Stimulated activated CD4-positive, alpha-beta T cell treated with anti-CD3 and anti-CD28 coated beads, Interleukin-4, amount 100 ng/mL, for 4 hours (primary cell): ENCODE data around the gene RASA2.

ENCODE experiments used
- DNase-seq, 2 experiments: peaks; one replicate each; pipeline ENCODE4 v3.0.0-alpha.2; 2020

RASA2 gene

DNA sequence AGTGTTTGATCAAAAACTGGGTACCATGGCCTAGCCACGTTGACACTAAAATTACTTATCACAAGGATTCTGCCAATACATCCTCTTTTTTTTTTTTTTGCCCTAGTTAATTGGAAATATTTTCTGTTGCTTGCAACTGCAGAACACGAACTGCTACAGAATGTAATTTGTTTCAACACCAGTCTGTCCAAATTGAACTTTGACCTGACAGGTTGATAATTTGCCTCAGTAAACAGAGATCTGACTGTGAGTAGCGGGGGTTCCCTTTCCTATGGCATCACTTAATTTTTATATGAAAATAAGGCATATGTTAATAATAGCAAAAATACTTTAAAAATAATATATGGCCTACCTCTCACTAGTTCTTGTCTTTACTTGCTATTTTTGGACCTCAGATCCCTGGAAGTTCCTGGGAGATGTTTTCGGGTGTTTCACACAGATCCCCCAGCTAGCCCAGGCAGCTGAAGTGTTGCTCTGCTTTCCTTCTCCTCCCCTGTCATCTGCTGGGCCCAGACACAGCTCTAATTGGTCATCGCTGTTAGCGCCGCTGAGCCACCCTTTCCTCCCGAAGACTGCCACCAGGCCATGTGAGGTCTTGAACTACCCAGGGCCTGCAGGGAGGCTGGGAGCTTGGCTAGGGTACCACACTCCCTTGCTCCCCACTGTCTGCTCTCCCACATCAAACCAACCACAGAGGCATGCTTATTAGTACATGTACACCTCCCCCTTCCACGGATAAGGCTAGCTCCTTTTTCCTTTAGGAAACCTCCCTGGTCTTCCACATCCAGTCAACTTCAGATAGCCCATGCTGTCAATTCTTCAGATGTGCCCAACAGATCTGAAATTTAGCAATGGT is 161.5 kb downstream of the RASA2 start:
- no peak for DNase-seq

DNA sequence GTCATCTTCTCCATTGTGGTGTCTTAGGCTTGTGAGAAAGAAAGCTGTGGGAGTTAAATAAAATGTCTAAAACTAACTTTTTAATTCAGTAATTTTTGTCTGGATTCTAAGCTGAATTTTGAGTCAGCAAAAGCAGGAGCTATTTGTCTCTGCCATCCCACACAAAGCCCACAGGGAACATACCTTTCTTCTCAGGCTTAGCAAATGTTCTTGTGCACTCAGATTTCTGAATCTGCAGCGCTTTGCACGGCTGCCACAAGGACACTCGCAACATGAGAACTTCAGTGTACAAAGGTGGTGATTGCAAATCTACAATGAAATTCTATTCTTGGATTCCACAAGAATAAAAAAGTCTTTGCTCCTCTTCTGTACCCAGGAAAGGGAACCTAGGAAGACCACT is 163.0 kb downstream of the RASA2 start:
- DNase-seq = no peak

DNA sequence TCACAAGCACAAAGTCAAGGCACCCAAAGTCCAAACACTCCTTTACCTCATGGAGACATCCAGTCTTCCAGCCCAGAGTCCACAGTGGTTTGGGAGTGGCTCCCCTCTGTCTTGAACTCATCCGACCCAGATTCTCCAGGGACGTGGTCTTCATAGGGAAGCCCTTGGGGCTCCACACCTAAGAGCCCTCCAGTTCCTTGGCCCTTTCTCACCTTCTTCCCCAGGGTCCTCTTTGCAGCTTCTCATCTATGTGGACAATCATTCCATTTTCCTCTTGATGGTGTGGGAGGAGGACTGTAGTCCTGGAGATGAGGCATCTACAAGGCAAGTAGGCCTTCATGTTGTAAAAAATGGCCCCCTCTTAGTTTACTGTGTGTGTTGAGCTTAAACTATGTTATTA is 164.0 kb downstream of the RASA2 start:
- DNase-seq = no peak

DNA sequence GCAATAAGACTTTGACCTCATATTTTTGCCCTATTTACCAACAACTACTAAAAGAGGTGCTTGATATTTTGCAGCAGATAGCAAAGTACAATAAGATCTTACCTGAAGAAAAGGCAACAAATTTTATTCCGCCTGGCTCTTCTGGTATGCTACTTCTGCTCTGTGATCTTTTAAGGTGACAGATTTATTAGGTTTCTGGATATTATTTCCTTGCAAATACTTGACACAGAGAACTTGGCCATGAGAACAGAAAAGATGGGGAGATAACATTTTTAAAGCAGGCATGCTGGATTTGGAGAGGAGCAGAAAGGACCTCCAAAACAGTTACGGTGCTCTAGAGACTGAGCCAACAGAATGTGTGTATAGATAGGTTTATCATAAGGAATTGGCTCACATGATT is 164.6 kb downstream of the RASA2 start:
- no peak for DNase-seq

DNA sequence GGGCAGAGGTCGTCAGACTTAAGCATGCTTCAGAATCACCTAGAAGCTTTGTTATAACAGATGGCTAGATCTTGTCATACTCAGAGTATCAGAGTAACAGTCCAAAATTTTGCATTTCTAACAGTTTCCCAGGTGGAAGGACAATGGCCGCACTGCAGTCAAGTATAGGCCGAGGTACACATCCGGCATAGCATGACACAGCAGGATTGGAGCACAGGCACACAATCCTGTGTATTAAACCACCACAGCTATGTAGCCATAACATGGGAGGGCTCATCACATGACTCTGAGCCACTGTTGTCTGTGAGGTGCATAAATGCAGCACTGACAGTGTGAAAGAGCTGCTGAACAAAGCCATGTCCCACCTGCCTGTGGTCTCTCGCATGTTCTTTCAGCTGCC is 165.5 kb downstream of the RASA2 start:
- no peak for DNase-seq

DNA sequence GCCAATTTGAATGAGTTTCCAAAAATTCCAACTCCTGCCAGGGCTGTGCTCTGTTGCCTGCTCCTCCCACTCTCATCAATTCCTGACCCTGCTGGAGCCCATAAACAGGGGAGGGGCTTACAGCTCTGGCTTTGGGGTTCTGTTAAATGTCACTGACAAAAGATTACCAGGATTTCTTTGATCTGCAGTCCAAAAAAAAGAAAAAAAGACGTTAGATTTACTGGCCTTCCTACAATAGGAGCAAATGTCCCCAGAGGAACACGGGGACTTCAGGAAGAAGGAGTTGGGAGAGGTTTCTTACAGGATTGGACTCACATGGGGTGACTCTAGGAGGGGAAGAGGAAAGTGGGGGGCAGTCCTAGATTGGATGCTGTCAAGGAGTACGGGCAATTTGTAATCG is 167.0 kb downstream of the RASA2 start:
- DNase-seq = no peak

DNA sequence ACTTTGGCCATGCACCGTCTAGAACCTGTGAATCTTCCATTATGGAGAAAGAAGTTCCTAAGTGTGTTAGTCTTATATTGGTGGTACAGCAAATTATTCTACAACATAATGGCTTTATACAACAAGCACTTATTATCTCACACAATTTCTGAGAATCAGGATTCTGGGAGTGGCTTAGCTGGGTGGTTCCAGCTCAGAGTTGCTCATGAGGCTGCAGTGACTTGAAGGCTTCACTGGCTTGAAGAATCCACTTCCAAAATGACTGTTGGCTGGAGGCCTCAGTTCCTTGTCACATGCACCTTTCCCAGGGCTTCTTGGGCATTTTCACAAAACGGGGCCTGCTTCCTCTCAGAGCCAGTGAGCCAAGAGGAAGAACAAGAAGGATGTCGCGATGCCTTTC is 169.0 kb downstream of the RASA2 start:
- DNase-seq = no peak

DNA sequence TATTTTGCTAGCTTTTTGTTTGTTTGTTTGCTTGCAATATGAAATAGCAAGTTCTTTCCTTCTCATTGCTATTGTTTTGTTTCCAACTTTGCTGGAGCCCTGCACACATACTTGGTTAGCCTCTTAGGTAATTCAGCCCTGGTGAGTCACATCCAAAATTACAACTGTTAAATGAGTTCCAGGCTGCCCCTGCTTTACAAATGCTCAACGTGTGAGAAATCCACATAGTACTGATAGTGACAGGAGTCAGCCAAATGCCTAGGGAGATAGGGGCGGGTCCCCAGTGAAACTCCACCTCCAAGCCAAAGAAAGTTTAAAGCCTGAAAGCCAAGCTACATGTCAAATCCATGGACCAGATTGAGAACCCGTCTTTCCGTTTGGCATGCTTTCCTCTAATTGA is 169.9 kb downstream of the RASA2 start:
- no peak for DNase-seq

DNA sequence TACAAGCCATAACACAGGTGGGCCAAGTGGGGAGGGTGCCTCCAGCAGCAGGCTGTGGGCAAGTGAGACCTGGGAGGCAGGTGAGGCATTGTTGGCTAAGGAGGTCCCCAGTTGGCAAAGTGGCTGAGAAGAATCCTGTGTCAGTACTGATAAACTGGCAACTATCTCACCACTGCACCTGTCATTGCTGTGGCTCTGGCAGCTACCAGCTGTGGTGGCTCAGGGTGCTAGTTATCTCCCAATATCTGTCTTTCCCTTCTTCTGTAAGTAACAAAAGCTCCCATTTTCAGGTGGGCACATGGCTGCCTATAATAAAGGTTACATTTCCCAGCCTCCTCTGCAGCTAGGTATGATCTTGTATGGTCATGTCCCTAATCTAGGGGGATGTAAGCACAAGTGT is 170.7 kb downstream of the RASA2 start:
- no peak for DNase-seq

DNA sequence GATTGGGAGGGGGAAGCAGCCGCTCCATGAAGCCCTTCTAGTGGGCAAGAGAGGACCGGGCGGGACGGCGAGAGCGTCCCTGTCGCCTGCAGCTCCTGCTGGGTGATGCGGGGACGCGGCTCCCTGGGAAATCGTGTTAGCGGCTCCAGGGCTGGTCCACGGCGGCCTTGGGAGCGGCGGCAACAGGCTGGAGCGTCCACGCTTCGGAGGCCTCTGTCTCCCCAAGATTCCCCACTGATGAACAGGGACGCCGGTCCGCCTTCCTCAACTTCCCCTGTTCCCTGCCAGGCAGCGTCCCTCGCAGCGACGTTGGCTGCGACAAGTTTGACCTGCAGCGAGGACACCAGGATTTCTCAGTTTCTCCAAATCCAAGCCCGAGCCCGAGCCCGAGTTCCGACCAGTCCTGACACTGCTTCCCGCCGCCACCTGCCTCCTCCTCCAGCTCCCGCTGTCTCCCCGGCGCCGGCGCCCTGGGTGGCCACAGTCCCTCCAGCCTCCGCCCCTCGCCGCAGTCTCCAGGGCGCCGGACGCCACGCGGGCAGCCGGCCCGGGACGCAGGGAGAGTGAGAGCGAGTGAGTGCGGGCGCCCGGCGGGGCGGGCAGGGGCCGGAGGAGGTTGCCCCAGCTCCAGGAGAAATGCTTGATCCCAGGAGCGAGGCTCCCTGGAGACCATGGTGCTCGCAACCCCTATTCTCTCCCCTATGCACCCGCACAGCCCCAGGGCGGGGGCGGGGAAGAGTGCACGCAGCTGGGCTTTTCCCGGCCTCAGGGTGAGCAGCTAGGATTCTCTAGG is 173.2 kb downstream of the RASA2 start:
- DNase-seq = no peak

DNA sequence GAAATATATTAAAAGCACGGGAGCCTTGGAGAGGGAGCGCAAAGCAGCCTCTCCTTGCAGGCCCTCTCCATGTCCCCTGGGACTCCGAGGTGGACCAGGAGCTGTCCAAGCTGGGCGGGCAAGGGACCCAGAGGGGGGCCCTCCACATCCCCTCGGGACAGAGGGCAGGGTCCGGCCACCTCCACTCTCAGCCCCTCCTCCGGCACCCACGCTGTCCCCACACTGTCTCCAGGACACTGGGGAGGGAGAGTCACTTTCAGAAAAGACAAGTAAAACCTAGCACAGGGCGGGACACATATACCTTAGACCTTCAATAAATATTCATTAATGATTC is 173.8 kb downstream of the RASA2 start:
- DNase-seq = no peak

DNA sequence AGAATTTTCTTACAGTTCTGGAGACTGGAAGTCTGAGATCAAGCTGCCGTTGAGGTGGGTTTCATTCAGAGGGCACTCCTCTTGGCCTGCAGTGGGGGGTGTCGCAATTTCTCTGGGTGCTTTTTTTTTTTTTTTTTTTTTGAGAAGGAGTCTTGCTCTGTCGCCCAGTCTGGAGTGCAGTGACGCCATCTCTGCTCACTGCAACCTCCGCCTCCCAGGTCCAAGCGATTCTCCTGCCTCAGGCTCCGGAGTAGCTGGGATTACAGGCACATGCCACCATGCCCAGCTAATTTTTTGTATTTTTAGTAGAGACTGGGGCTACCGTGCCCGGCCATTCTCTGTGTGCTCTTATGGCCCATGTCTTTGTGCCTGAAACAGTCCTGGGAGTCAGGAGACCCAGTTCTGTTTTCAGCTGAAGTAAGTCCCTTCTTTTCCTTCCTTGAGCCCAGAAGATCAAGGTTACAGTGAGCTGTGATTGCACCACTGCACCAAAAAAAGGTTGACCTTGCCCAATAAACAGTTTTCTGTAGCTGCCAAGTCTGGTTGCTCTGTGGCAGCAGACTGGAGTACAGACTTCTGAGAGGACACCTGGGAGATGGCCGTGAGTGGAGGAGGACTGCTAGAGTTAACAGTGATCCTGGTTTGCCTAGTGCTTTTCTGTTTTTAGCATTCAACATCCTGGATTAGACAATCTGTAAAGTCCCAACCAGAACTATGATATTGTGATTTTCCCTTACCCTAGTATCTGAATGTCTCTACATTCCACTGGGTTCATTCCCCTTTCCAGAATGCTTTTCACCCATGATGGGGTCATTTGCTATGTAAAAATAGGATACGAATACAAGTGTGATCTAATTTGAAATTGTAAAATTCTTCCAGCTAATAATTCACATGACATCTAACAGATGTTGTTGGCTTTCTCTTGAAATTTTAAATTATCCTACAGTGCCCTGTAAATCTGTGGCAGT is 174.7 kb downstream of the RASA2 start:
- no peak for DNase-seq

DNA sequence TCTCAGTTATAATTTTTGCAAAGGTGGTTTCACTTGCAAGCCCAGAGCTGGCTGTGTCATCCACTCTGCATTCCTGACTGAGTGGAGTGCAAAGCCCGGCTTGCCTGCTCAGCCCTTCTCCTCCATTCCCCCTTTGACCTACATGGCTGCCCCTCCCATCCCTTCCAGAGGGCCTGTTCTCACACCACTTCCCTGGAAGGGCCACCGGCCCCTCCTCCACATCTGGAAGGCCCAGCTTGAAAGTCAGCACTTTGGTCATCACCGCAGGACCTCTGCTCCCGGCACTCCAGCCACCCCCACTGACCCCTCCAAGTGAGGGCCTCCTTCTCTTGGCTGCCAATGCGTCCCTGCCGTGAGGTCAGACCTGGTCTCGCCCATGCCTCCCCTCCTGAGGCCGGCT is 177.2 kb downstream of the RASA2 start:
- no peak for DNase-seq
